HG03159 (cell line): ENCODE measurements around the gene LARGE2.
A peak's percentile ranks its signal among the peaks of the same experiment; 100 is the strongest.

Experiments used
- ATAC-seq: cut with Tn5 transposase; IDR thresholded peaks from one replicate; pipeline ENCODE4 v1.9.1; 2021; ENCODE audit warnings: mild to moderate bottlenecking, moderate library complexity; ENCODE audit not compliant: unreplicated experiment

The LARGE2 gene

GRCh38 chr11:45913514-45913913 is 8.9 kb upstream of the LARGE2 start:
- no peak for ATAC-seq

- no peak for ATAC-seq
Observed at GRCh38 chr11:45913942-45914635, 8.4 kb upstream of the LARGE2 start.

- ATAC-seq, result no peak
Observed at GRCh38 chr11:45915446-45915845, 7.0 kb upstream of the LARGE2 start.

GRCh38 chr11:45917286-45917622 is 5.2 kb upstream of the LARGE2 start:
- ATAC-seq, result peak; percentile 1

GRCh38 chr11:45917623-45918330 is 4.7 kb upstream of the LARGE2 start, which contains the start of gene PEX16:
Gene PEX16, minus strand, starts transcription at chr11:45917877. Its CDS starts 66 bp downstream, at chr11:45917811.
- ATAC-seq, result peak; percentile 91

GRCh38 chr11:45918331-45918941 is 4.0 kb upstream of the LARGE2 start:
- ATAC-seq, result no peak

GRCh38 chr11:45918962-45919675 is 3.3 kb upstream of the LARGE2 start:
- no peak for ATAC-seq

GRCh38 chr11:45919806-45920530 is 2.5 kb upstream of the LARGE2 start:
- no peak for ATAC-seq

- ATAC-seq, result no peak
Observed at GRCh38 chr11:45920531-45921477, 1.7 kb upstream of the LARGE2 start.

GRCh38 chr11:45921561-45922424 is 663 bp upstream of the LARGE2 start:
- ATAC-seq, result no peak

- no peak for ATAC-seq
Observed at GRCh38 chr11:45924036-45924915, 1.8 kb downstream of the LARGE2 start.

- ATAC-seq, result no peak
Observed at GRCh38 chr11:45924927-45925326, 2.5 kb downstream of the LARGE2 start.

- no peak for ATAC-seq
Observed at GRCh38 chr11:45925550-45925949, 3.1 kb downstream of the LARGE2 start.

GRCh38 chr11:45926001-45926401 is 3.5 kb downstream of the LARGE2 start:
- ATAC-seq, result no peak

GRCh38 chr11:45926536-45927331 is 4.3 kb downstream of the LARGE2 start:
- ATAC-seq, result no peak

- ATAC-seq, result no peak
Observed at GRCh38 chr11:45927332-45927683, 4.9 kb downstream of the LARGE2 start.
